Mucosa of gallbladder (tissue), 1 donor: ENCODE data around the gene NTRK2. TPM values are rescaled to one million over a fixed set of nuclear protein-coding genes. Genes with fewer than 3 reads are reported as not detected.
A peak's percentile ranks its signal among the peaks of the same experiment; 100 is the strongest.

Experiments
- DNase-seq: peaks from one replicate; pipeline ENCODE4 v3.0.0-alpha.2; 2020; ENCODE audit warnings: low spot score
- total RNA-seq: library from RNA; stranded (reverse); gene quantifications from one replicate; pipeline ENCODE4 v1.2.1, GENCODE V29; 2021
- donor health status: DM: no; HTN: no; CAD: no.

NTRK2 gene
- total RNA-seq, 1 donor from 2014 or later, result 33.2 TPM

GRCh38 chr9:84818791-84819190 lies 149.3 kb downstream of the NTRK2 start:
- no peak for DNase-seq

- no peak for DNase-seq
Measured at GRCh38 chr9:84819491-84819991, 150.0 kb downstream of the NTRK2 start.

- DNase-seq, result no peak
Measured at GRCh38 chr9:84821431-84821830, 151.9 kb downstream of the NTRK2 start.

- DNase-seq, result no peak
Measured at GRCh38 chr9:84822589-84823233, 153.2 kb downstream of the NTRK2 start.

GRCh38 chr9:84823421-84824271 lies 154.1 kb downstream of the NTRK2 start:
- DNase-seq, result no peak

- no peak for DNase-seq
Measured at GRCh38 chr9:84827216-84827765, 157.8 kb downstream of the NTRK2 start.

- DNase-seq, result no peak
Measured at GRCh38 chr9:84828046-84828445, 158.5 kb downstream of the NTRK2 start.

- DNase-seq, result no peak
Measured at GRCh38 chr9:84829471-84829870, 159.9 kb downstream of the NTRK2 start.

- DNase-seq, result no peak
Measured at GRCh38 chr9:84829997-84830696, 160.6 kb downstream of the NTRK2 start.

GRCh38 chr9:84831377-84831776 lies 161.8 kb downstream of the NTRK2 start:
- no peak for DNase-seq

- no peak for DNase-seq
Measured at GRCh38 chr9:84832453-84832852, 162.9 kb downstream of the NTRK2 start.

GRCh38 chr9:84834426-84834825 lies 164.9 kb downstream of the NTRK2 start:
- DNase-seq, result no peak

GRCh38 chr9:84835745-84836144 lies 166.2 kb downstream of the NTRK2 start:
- DNase-seq, result no peak

GRCh38 chr9:84838879-84839278 lies 169.3 kb downstream of the NTRK2 start:
- no peak for DNase-seq

GRCh38 chr9:84839541-84839940 lies 170.0 kb downstream of the NTRK2 start:
- DNase-seq, result peak; percentile 11

- no peak for DNase-seq
Measured at GRCh38 chr9:84841931-84842330, 172.4 kb downstream of the NTRK2 start.

- no peak for DNase-seq
Measured at GRCh38 chr9:84843175-84843824, 173.8 kb downstream of the NTRK2 start.

GRCh38 chr9:84845956-84846900 lies 176.7 kb downstream of the NTRK2 start:
- no peak for DNase-seq

- no peak for DNase-seq
Measured at GRCh38 chr9:84846906-84847305, 177.4 kb downstream of the NTRK2 start.

- no peak for DNase-seq
Measured at GRCh38 chr9:84849049-84849448, 179.5 kb downstream of the NTRK2 start.
